Measurements from ENCODE around the gene KRT72.

The KRT72 gene

DNA sequence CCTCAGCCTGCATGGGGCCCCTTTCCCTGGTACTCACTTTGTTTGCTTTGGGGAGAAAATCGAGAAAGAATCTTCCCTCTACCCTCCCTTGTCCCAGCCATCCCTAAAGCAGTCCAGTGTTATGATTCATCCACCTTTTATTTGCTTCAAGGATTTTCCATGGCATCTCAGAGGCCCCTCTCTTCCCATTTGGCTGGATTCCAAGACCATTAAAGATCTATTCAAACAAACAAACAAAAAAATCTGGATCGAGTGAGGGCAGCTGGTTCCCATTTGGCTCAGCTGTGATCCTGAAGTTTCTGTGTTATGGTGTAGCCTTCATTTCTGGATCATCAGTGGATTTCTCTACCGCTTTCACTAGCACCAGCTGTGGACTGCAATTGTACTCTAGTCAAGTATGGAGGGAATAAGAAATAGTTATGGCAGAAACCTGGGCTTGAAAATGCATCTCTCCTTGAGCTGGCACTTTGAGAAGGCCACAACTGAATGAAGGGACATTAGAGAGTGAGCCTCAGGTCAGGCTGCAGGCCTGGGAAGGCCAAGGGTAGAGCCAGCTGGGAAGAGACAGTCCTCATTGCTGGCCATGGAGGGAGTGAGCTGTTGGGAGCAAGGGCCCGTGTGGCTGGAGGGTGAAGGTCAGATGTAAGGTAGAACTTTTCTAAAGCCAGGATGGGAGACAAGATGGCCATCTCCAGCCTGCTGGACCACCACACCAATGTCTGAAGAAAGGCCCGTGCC is 62.0 kb downstream of the KRT72 start:
- peak; percentile 52 for DNase-seq

DNA sequence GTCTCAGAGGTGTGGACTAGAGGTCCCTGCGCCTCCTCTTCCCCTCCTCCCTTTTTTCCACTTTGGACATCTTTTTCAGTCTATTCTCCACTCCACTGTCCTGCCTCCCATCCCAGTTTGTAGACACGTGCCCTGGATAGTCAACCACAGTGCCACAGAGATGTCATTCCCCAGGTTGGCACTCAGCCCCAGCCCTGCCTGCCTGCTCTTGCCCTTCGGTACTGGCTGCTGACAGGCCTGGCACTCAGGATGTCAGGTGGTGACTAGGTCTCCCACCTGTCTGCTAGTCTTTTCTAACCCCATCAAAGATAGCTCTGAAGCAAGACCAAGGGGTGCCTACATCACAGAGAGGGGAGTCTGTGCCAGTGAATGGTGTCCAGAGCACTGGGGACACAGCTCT is 64.2 kb downstream of the KRT72 start:
- DNase-seq, result no peak
